HUES48 (cell line): Measurements from ENCODE around the gene ABL1.

Experiments used
- H3K27ac ChIP-seq: one replicate; pipeline ENCODE4 v1.7.0; 2013; ENCODE audit warnings: low read depth, low read length, inconsistent platforms
- H3K27me3 ChIP-seq: 2 replicates; pipeline ENCODE4 v1.6.1; 2013; ENCODE audit warnings: mild to moderate bottlenecking, low read length; ENCODE audit not compliant: control insufficient read depth, insufficient read depth
- H3K36me3 ChIP-seq: 2 replicates; pipeline ENCODE4 v1.6.1; 2013; ENCODE audit warnings: low read length; ENCODE audit not compliant: control insufficient read depth, insufficient read depth
- H3K4me1 ChIP-seq: 2 replicates; pipeline ENCODE4 v1.6.1; 2013; ENCODE audit warnings: mild to moderate bottlenecking, low read length; ENCODE audit not compliant: control insufficient read depth, insufficient read depth
- H3K4me3 ChIP-seq: 2 replicates; pipeline ENCODE4 v1.5.1; 2013; ENCODE audit warnings: mild to moderate bottlenecking, low read depth, low read length
- H3K9ac ChIP-seq: 2 replicates; pipeline ENCODE4 v1.6.1; 2013; ENCODE audit warnings: mild to moderate bottlenecking, low read depth, low read length, moderate library complexity
- H3K9me3 ChIP-seq: 2 replicates; pipeline ENCODE4 v1.6.1; 2013; ENCODE audit warnings: low read length; ENCODE audit not compliant: control insufficient read depth, insufficient read depth

Gene ABL1

DNA sequence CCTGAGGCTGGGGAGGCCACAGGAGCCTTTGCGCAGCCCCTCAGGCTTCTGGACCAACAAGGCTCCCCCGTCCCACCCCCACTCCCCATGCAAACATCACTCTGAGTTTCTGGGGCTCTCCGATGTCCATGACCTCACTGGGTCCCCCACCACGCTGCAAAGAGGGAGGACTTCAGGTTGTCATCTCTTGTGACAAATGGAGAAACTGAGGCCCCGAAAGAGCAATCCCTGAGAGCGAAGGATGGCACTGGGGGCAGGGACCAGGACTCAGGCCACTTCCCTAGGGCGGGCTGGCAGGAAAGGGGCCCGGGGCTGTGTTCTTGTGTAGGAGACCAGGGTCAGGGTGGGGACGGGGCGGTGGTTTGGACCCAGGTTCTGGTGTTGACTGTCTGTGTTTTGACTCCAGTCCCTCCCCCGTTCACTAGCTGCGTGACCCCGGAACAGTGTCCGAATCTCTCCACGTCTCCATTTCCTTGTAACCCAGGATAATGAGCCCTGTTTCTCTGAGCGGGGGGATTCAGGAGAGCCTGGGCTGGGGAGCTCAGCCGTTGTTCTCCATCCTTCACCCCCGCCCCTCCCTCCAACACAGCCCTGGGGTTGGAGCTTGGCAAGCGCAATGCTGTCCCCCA lies 90.1 kb downstream of the ABL1 start:
- no peaks in the 10 kb centered on the region for H3K27me3 ChIP-seq
- H3K4me3 ChIP-seq: no peak overlapping the region
- peaks cover 5% of the 10 kb centered on the region; the same call in 1 of the 2 replicates for H3K4me1 ChIP-seq
- H3K9me3 ChIP-seq: no peaks in the 10 kb centered on the region
- H3K9ac ChIP-seq: no peak overlapping the region
- no peak overlapping the region for H3K27ac ChIP-seq
- no peaks in the 10 kb centered on the region for H3K36me3 ChIP-seq

GRCh38 chr9:130927338-130927737 lies 92.3 kb downstream of the ABL1 start:
- Histone ChIP-seq H3K36me3 (no peaks in the 10 kb centered on the region), H3K9me3 (no peaks in the 10 kb centered on the region), H3K27me3 (0 out of 2 replicates have a peak, but pooled peaks cover 1% of the 10 kb centered on the region), H3K4me1 (peaks cover 9% of the 10 kb centered on the region), H3K4me3 (no peak overlapping the region), H3K9ac (no peak overlapping the region), H3K27ac (no peak overlapping the region)

- no peak overlapping the region for H3K9ac ChIP-seq
- peaks cover 9% of the 10 kb centered on the region; the same call in 1 of the 2 replicates for H3K27me3 ChIP-seq
- H3K9me3 ChIP-seq: no peaks in the 10 kb centered on the region
- peaks cover 13% of the 10 kb centered on the region for H3K4me1 ChIP-seq
- H3K36me3 ChIP-seq: no peaks in the 10 kb centered on the region
- H3K4me3 ChIP-seq: no peak overlapping the region
- no peak overlapping the region for H3K27ac ChIP-seq
Observed at GRCh38 chr9:130927995-130928900, 93.2 kb downstream of the ABL1 start.

GRCh38 chr9:130929571-130930038 lies 94.6 kb downstream of the ABL1 start:
- H3K36me3 ChIP-seq: no peaks in the 10 kb centered on the region
- peaks cover 20% of the 10 kb centered on the region for H3K4me1 ChIP-seq
- H3K4me3 ChIP-seq: no peak overlapping the region
- H3K9me3 ChIP-seq: no peaks in the 10 kb centered on the region
- H3K9ac ChIP-seq: no peak overlapping the region
- no peak overlapping the region for H3K27ac ChIP-seq
- peaks cover 13% of the 10 kb centered on the region for H3K27me3 ChIP-seq

GRCh38 chr9:130930132-130930803 lies 95.2 kb downstream of the ABL1 start:
- Histone ChIP-seq H3K27me3 (peaks cover 18% of the 10 kb centered on the region), H3K4me1 (peaks cover 20% of the 10 kb centered on the region), H3K9ac (no peak overlapping the region), H3K4me3 (no peak overlapping the region), H3K36me3 (no peaks in the 10 kb centered on the region), H3K27ac (no peak overlapping the region), H3K9me3 (no peaks in the 10 kb centered on the region)

DNA sequence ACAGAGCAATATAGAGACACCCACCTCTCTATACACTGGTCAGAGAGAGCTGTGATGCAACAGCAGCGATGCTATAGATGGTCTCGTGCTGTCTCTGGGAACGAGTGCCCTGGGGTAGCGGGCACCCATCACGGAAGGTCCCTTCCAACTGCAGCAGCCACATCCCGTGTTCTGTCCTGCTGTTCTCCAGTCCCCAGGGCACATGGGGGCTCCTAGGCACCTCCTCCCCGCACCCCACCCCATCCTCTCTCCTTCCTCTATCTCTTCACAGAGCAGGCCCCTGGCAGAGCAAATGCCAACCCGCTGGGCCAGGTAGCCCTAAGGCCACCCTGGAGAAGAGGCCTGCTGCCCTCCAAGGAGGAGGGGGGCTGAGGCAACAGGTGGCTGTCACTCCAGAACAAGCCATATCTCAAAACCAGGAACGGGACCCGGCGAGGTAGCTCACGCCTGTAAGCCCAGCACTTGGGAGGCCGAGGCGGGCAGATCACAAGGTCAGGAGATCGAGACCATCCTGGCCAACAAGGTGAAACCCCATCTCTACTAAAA lies 95.8 kb downstream of the ABL1 start:
- no peaks in the 10 kb centered on the region for H3K36me3 ChIP-seq
- H3K4me1 ChIP-seq: peaks cover 20% of the 10 kb centered on the region
- H3K27me3 ChIP-seq: peaks cover 21% of the 10 kb centered on the region
- H3K9ac ChIP-seq: no peak overlapping the region
- H3K27ac ChIP-seq: no peak overlapping the region
- no peak overlapping the region for H3K4me3 ChIP-seq
- no peaks in the 10 kb centered on the region for H3K9me3 ChIP-seq

DNA sequence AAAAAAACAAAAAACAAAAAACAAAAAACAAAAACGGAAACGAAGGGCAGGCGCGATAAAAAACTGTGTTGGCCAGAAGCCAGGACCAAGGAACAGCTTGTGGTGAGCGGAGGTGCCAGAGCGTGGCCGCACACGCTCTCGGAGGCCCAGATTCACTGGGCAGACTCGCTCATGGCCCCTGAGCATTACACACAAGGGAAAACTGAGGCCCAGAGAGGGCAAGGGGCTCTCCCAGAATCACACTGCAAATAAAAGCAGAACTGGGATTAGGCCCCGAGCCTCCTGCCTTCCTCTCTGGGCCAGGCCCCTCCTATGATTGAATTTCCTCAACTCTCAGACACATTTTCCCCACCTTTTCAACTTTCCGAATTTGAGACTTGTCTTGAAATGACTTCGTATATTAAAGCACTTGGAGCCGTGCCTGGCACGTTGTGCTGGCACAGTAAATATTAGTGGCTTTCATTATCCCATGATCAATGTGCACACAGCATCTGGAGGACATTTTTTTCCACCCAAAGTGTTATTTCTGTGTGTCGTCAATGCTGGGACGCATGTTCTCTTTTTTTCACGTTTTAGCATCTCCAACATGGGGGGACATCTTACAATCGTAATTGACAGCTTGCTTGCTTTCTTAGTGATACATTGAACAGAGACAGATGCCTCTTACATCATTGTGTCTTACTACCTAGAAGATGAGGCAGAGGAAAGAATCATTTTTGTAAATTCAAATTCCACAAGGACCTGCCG lies 96.6 kb downstream of the ABL1 start:
- peaks cover 27% of the 10 kb centered on the region for H3K4me1 ChIP-seq
- H3K9ac ChIP-seq: no peak overlapping the region
- H3K9me3 ChIP-seq: no peaks in the 10 kb centered on the region
- H3K36me3 ChIP-seq: no peaks in the 10 kb centered on the region
- peaks cover 21% of the 10 kb centered on the region for H3K27me3 ChIP-seq
- H3K27ac ChIP-seq: no peak overlapping the region
- H3K4me3 ChIP-seq: no peak overlapping the region

- Histone ChIP-seq H3K9me3 (no peaks in the 10 kb centered on the region), H3K4me1 (peaks cover 34% of the 10 kb centered on the region), H3K36me3 (no peaks in the 10 kb centered on the region), H3K9ac (no peak overlapping the region), H3K27ac (no peak overlapping the region), H3K4me3 (peak overlapping the region; percentile 20), H3K27me3 (peaks cover 28% of the 10 kb centered on the region)
Observed at GRCh38 chr9:130932255-130933079, 97.4 kb downstream of the ABL1 start.

DNA sequence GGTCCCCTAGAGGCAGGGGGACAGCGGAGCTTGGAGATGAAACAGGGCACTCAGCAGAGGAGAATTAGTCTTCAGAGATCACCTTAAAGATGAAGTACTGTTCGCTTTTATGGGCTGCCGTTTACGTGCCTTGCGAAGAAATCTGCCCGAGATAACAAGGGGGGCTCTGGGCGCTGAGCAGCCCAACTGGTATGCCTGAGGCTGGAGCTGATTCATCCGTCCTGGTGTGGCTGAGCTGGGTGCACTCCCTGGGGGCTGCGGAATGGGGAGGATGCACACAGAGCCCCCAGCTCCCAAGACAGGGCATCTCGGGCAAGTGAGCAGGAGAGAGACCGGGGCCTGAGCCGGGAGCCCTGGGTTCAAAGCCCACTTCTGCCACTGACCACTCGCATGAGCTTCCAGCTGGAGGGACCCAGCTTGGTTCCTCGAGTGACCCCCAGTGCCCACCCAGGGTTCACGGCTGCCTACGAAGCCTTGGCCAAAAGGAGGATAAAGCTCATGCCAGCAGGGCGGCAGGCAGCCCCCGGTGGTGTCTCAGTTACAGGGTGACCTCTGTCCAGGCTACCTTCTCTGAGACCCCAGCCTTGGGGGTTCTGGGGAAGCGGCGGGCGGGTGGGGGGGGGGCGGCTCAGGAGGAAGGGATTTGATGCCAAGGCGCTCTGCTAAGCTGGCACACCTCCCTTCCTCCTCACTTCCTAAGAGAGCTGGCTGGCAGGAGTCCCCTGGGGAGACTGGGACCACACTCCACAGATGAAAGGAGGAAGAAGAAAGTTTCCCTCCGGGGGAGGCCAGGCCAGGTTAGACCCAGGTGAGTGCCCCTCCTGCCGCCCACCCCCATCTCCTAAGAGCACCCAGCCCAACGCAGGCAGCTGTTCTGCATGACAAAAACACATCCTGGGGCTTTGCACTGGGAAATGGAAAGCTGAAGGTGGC lies 98.3 kb downstream of the ABL1 start:
- Histone ChIP-seq H3K27me3 (peaks cover 38% of the 10 kb centered on the region), H3K36me3 (no peaks in the 10 kb centered on the region), H3K9me3 (no peaks in the 10 kb centered on the region), H3K4me3 (peak overlapping the region; percentile 20), H3K9ac (no peak overlapping the region), H3K4me1 (peaks cover 37% of the 10 kb centered on the region), H3K27ac (no peak overlapping the region)
